Activated CD8-positive, alpha-beta memory T cell treated with anti-CD3 and anti-CD28 coated beads for 4 hours (primary cell): Measurements from ENCODE around the gene PTPN9.
"Not testable (repeated sequence)": the region's sequence is repeated elsewhere in the genome, so short reads cannot be mapped to it uniquely, and the experiment has no call there.

Source experiments
- DNase-seq, 2 donors: peaks; one replicate each; pipeline ENCODE4 v3.0.0-alpha.2; 2020; ENCODE audit warnings: low read depth in 2 of 2

PTPN9 gene

GRCh38 chr15:75453703-75454470, 125.2 kb downstream of the PTPN9 start:
- peak; percentile 91 to 95 for DNase-seq

- peak; percentile 41 to 68 for DNase-seq
Observed at GRCh38 chr15:75452865-75453702, 126.0 kb downstream of the PTPN9 start.

- peak; percentile 48 to 59 for DNase-seq
Observed at GRCh38 chr15:75452364-75452864, 126.7 kb downstream of the PTPN9 start.

DNA sequence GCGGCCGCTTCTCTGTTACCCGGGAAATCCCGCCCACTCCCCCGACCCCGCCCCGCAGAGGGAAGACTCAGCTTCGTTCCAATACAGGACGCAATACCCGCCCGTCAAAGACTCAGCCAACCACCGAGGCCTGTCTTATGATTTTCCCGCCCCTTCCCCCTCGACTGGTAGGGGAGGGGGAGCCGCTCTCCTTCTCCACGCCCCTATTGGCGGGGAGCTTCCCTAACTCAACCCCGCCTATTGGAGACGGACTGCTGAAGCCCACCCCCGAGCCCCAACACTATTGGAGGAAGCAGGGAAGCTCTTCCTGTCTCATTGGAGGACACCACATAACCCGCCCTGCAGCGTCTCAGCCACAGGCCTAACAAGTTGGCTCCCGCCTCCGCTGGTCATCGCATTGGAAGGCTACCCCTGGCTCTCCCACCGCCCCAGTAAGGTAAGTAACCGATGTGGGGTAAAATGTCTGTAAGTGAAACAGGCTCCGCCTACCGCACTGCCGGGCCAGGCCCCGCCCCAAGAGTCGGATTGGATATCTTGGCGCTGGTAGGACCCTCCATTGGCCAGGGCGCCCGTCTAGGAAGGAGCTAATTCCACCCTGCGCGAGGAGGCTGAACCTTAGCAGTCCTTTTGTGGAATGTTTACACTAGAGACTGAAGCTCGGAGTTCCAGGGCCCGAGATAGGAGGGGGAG, 127.3 kb downstream of the PTPN9 start, which contains the start of gene SIN3A:
Gene SIN3A (minus strand): TSS at position 17 of the 690 bp plus-strand sequence. CDS start 21,315 bp downstream, outside the sequence.
- DNase-seq: peak; percentile 99

DNA sequence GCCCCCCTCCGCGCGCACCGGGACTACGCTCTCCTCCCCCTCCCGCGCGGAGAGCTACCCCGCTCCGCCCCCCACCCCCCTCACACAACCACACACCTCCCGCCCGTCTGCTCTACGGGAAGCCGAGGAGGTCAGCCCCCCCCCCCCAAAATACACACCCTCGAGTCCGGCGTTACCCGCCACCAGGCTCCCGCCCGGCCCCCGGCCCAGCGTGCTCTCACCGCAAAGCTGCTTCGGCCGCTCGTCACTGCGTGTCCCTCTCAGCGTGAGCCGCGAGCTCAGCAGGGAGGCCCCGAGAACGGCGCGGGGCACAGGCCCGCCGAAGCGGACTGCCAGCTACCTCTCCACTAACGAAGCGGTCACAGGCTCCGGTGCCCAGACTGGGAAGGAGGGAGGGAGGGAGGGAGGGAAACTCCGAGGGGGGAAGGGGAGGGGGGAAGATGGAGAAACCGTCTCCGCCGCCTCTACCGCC, 127.9 kb downstream of the PTPN9 start:
- DNase-seq: no peak

GRCh38 chr15:75450307-75451201, 128.6 kb downstream of the PTPN9 start:
- peak; percentile 91 to 95 for DNase-seq

DNA sequence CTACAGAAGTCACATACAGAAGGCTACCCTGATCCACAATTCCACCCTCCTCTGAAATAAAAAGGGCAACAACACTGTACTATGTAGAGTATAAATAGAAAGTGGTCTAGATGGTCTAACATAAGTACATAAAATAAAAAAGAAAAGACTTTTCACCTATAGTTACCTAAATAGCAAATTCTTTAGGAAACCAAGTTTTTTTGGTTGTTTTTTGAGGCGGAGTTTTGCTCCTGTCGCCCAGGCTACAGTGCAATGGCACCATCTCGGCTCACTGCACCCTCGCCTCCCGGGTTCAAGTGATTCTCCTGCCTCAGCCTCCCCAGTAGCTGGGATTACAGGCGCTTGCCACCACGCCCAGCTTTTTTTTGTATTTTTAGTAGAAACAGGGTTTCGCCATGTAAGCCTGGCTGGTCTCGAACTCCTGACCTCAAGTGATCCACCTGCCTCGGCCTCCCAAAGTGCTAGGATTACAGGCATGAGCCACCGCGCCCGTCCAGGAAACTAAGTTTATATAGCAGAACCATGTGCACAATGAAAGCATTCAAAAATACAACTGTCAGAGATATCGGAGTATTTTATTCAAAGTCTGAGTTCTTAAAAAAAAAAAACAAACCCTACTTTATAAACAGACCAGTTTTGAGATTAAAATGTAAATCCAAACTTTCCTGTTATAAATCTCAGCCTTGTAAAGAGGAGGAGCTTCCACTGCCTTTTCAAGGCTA, 129.4 kb downstream of the PTPN9 start:
- DNase-seq: no peak

GRCh38 chr15:75448171-75448570, 130.9 kb downstream of the PTPN9 start:
- DNase-seq: not testable (repeated sequence)

GRCh38 chr15:75446151-75446550, 133.0 kb downstream of the PTPN9 start:
- no peak for DNase-seq

- DNase-seq: not testable (repeated sequence)
Observed at GRCh38 chr15:75445324-75445723, 133.8 kb downstream of the PTPN9 start.

DNA sequence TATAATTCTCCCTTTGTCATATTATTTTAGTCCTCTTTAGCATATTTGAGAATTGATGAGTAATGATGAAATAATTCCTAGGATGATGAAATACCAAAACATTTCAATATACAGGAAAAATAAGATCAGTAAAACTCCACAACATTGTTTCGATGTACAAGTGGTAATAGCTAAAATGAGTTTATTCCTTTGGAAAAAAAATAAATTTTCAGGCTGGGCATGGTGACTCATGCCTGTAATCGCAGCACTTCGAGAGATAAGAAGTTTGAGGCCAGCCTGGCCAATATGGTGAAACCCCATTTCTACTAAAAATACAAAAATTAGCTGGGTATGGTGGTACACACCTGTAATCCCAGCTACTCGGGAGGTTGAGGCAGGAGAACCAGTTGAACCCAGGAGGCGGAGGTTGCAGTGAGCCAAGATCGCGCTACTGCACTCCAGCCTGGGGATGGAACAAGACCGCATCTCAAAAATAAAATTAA, 135.1 kb downstream of the PTPN9 start:
- DNase-seq: not testable (repeated sequence)

- no peak for DNase-seq
Observed at GRCh38 chr15:75437721-75438120, 141.4 kb downstream of the PTPN9 start.

- DNase-seq: no peak
Observed at GRCh38 chr15:75436881-75437280, 142.2 kb downstream of the PTPN9 start.

GRCh38 chr15:75431682-75432081, 147.4 kb downstream of the PTPN9 start:
- no peak for DNase-seq

DNA sequence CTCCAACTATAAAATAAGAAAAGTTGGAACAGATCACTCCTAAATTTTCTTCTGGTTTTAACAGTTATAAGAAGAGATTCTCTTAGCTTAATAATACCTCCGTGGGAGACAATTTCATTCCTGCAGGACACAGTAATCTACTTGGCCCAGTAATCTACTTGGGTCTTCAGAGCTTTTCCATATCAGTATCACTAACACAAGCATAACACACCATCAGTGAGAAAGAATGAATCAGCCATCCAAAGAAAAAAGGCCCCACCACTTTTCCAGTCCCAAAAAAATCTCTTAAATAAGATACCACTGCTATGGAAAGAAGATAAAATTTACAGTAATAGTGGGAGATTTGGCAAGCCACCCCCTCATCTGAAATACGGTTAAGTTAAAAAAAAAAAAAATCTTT, 147.8 kb downstream of the PTPN9 start:
- no peak for DNase-seq

- DNase-seq: no peak
Observed at GRCh38 chr15:75430259-75430658, 148.9 kb downstream of the PTPN9 start.

DNA sequence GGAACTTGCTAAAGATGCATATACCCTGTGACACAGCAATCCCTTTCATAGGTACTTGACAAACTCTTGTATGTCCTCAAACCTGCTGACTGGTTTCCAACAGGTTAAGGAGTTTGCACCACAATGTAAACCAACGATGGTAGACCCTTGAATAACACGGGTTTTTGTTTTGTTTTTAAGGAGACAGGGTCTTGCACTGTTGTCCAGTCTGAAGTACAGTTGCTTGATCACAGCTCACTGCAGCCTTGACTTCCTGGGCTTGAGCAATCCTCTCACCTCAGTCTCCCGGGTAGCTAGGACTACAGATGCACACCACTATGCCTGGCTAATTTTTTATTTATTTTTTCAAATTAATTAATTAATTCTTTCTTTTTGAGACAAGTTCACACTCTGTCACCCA, 151.0 kb downstream of the PTPN9 start:
- no peak for DNase-seq

GRCh38 chr15:75425966-75426500, 153.1 kb downstream of the PTPN9 start:
- no peak for DNase-seq

DNA sequence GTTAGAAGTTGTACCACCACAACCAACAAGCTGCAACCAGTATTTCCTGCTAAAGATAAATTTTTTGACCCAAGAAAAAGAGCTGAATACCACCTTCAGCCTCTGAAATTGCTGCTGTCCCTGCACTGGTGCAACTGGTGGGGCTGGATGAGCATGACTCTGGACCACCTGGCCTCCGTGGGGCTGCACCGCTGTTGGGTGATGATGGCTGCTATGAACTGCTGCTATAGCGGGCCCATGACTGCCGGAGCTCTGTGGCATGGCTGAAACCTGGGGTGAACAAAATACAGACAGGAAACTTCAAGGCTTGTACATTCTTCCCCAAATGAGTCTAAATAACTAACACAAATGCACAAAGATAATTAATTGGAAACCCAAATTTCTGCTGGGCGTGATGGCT, 156.6 kb downstream of the PTPN9 start:
- DNase-seq: no peak

GRCh38 chr15:75420698-75421097, 158.4 kb downstream of the PTPN9 start:
- no peak for DNase-seq
